GM23338 (cell line): ENCODE data around the gene PDE4B. TPM values are rescaled to one million over a fixed set of nuclear protein-coding genes. Genes with fewer than 3 reads are reported as not detected.

Experiments used
- ATAC-seq: fragments of 200-7000 bp; cut with Tn5 transposase; 3 replicates; pipeline ENCODE4 v1.9.1; 2020
- DNase-seq: peaks from one replicate; pipeline ENCODE4 v3.0.0-alpha.2; 2015; ENCODE audit warnings: low spot score
- H2AFZ ChIP-seq: fragments of 200-600 bp; sonication (generic); 2 replicates; pipeline ENCODE4 v1.8.0; 2016; ENCODE audit warnings: antibody characterized with exemption, mild to moderate bottlenecking, moderate library complexity
- H3F3A ChIP-seq: fragments of 200-600 bp; sonication (generic); replicated peaks from 2 replicates; pipeline ENCODE4 v1.8.0; 2017; ENCODE audit warnings: antibody characterized with exemption, mixed run types, low read depth
- H3K27ac ChIP-seq: fragments of 200-600 bp; sonication (generic); 2 replicates; pipeline ENCODE4 v1.6.1; 2016; ENCODE audit warnings: low read depth
- H3K27me3 ChIP-seq: fragments of 200-600 bp; sonication (generic); 2 replicates; pipeline ENCODE4 v1.8.0; 2016; ENCODE audit warnings: mild to moderate bottlenecking, mixed run types, moderate library complexity; ENCODE audit not compliant: insufficient read depth
- H3K36me3 ChIP-seq: fragments of 200-600 bp; sonication (generic); 2 replicates; pipeline ENCODE4 v1.8.0; 2016; ENCODE audit warnings: mild to moderate bottlenecking; ENCODE audit not compliant: insufficient read depth
- H3K4me1 ChIP-seq: fragments of 200-600 bp; sonication (generic); 2 replicates; pipeline ENCODE4 v1.8.0; 2016; ENCODE audit warnings: mild to moderate bottlenecking, moderate library complexity; ENCODE audit not compliant: insufficient read depth
- H3K4me2 ChIP-seq: fragments of 200-600 bp; sonication (generic); 2 replicates; pipeline ENCODE4 v1.7.1; 2017; ENCODE audit warnings: mixed run types
- H3K4me3 ChIP-seq: fragments of 200-600 bp; sonication (generic); 2 replicates; pipeline ENCODE4 v1.6.1; 2016; ENCODE audit warnings: mixed run types
- H3K79me2 ChIP-seq: fragments of 200-600 bp; sonication (generic); replicated peaks from 2 replicates; pipeline ENCODE4 v1.8.0; 2017; ENCODE audit warnings: mild to moderate bottlenecking; ENCODE audit not compliant: insufficient read depth
- H3K9me2 ChIP-seq: fragments of 200-600 bp; sonication (generic); 2 replicates; pipeline ENCODE4 v1.8.0; 2017; ENCODE audit not compliant: insufficient read depth
- H4K20me1 ChIP-seq: fragments of 200-600 bp; sonication (generic); replicated peaks from 2 replicates; pipeline ENCODE4 v1.8.0; 2017; ENCODE audit warnings: mild to moderate bottlenecking; ENCODE audit not compliant: insufficient read depth
- H3K27ac Mint-ChIP-seq: 2 replicates; pipeline ENCODE4 v1.8.0; 2020; ENCODE audit warnings: inconsistent platforms, mild to moderate bottlenecking, moderate library complexity, mixed read lengths
- H3K27me3 Mint-ChIP-seq: 3 replicates; pipeline ENCODE4 v1.8.0; 2022; ENCODE audit warnings: low read depth, mild to moderate bottlenecking, moderate library complexity, mixed read lengths, inconsistent platforms; ENCODE audit not compliant: insufficient read depth, poor library complexity
- H3K36me3 Mint-ChIP-seq: 3 replicates; pipeline ENCODE4 v1.8.0; 2021; ENCODE audit warnings: low read depth, mild to moderate bottlenecking, inconsistent platforms, moderate library complexity, mixed read lengths
- H3K4me1 Mint-ChIP-seq: 3 replicates; pipeline ENCODE4 v1.8.0; 2020; ENCODE audit warnings: mild to moderate bottlenecking, inconsistent platforms, mixed read lengths
- H3K4me3 Mint-ChIP-seq: 3 replicates; pipeline ENCODE4 v1.8.0; 2021; ENCODE audit warnings: moderate library complexity, mild to moderate bottlenecking, inconsistent platforms, mixed read lengths
- H3K9me3 Mint-ChIP-seq: 3 replicates; pipeline ENCODE4 v1.8.0; 2020; ENCODE audit warnings: moderate library complexity, mild to moderate bottlenecking, inconsistent platforms, mixed read lengths
- CREB1 ChIP-seq: fragments of 250-450 bp; sonication (Bioruptor Pico); IDR thresholded peaks from 2 replicates; pipeline ENCODE4 v1.5.0; 2020; ENCODE audit warnings: low read depth, mild to moderate bottlenecking, moderate library complexity
- EZH2 ChIP-seq: fragments of 200-600 bp; sonication (generic); IDR thresholded peaks from one replicate; pipeline ENCODE4 v1.8.0; 2017; ENCODE audit warnings: antibody characterized with exemption, mild to moderate bottlenecking, low read depth; ENCODE audit not compliant: unreplicated experiment
- EZH2phosphoT487 ChIP-seq: fragments of 200-600 bp; sonication (generic); IDR thresholded peaks from one replicate; pipeline ENCODE4 v1.8.1; 2018; ENCODE audit warnings: antibody characterized with exemption; ENCODE audit not compliant: unreplicated experiment
- JUNB ChIP-seq: IDR thresholded peaks from one replicate; pipeline ENCODE4 v1.6.1; 2016; ENCODE audit warnings: antibody characterized with exemption; ENCODE audit not compliant: unreplicated experiment
- NANOG ChIP-seq: IDR thresholded peaks from 2 replicates; pipeline ENCODE4 v1.6.1; 2016; ENCODE audit warnings: antibody characterized with exemption, borderline replicate concordance
- POLR2AphosphoS5 ChIP-seq: IDR thresholded peaks from 2 replicates; pipeline ENCODE4 v1.6.1; 2016; ENCODE audit warnings: antibody characterized with exemption, low read depth
- STAT1 ChIP-seq: IDR thresholded peaks from one replicate; pipeline ENCODE4 v1.6.1; 2016; ENCODE audit warnings: antibody characterized with exemption; ENCODE audit not compliant: unreplicated experiment
- ZNF114 ChIP-seq: fragments of 250-450 bp; sonication (Bioruptor Pico); IDR thresholded peaks from 2 replicates; pipeline ENCODE4 v1.5.0; 2020; ENCODE audit warnings: mild to moderate bottlenecking, moderate library complexity
- ZNF331 ChIP-seq: fragments of 250-450 bp; sonication (Bioruptor Pico); IDR thresholded peaks from 2 replicates; pipeline ENCODE4 v1.5.0; 2020; ENCODE audit warnings: low read depth, mild to moderate bottlenecking, moderate library complexity
- polyA plus RNA-seq: library from polyadenylated mRNA; unstranded; fragments of >200 nt; fragmentation: Nextera tagmentation; extraction: Ambion mirVana; gene quantifications from 2 replicates; pipeline ENCODE4 v1.2.1, GENCODE V29; 2016
- total RNA-seq: library from RNA; depleted of rRNA; stranded (reverse); fragments of >200 nt; shearing (Covaris generic); gene quantifications from 2 replicates; pipeline ENCODE4 v1.2.3, GENCODE V29; 2014
- TF ChIP-seq, protein P1 (sequence below): fragments of 250-450 bp; sonication (Bioruptor Pico); IDR thresholded peaks from 2 replicates; pipeline ENCODE4 v1.5.0; 2020; ENCODE audit warnings: mild to moderate bottlenecking, moderate library complexity
- TF ChIP-seq, protein P2 (sequence below): IDR thresholded peaks from one replicate; pipeline ENCODE4 v1.6.1; 2018; ENCODE audit warnings: antibody characterized with exemption; ENCODE audit not compliant: unreplicated experiment
- TF ChIP-seq, protein P3 (sequence below): IDR thresholded peaks from 2 replicates; pipeline ENCODE4 v1.6.1; 2016; ENCODE audit warnings: antibody characterized with exemption
- TF ChIP-seq, protein P4 (sequence below), 2 experiments: fragments of 200-600 bp in 1 of 2; sonication (generic) in 1 of 2; conservative IDR thresholded peaks; 2 replicates each; pipeline versions ENCODE4 v1.5.1 to v1.6.1; 2016 to 2017; ENCODE audit warnings: antibody characterized with exemption in 2 of 2, low read depth in 2 of 2, mild to moderate bottlenecking in 2 of 2, moderate library complexity in 1 of 2

The PDE4B gene
- total and polyA plus RNA-seq, 2 experiments from 2014 or later: 14.0 to 25.6 TPM

DNA sequence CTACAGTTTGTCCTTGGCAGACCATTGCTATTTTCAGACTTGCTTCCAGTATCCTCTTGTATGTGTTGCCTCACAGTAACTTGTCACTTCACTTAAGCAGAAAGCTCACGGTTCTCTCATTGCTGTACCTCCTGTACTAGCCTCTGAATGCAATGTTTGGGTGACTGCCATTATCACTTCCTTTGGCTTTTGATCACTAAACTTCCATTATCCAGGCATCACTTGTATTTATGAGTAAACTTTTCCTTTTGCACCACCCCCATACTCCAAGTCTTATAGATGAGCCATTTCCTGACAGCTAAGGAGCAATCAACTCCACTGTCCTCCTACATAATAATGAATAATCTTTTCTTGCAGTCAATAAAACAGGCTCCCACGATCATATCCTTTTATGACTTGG is 255.3 kb downstream of the PDE4B start:
- DNase-seq: no peak
- no peak overlapping the region for H3K27ac Mint-ChIP-seq

More for the DNA sequence above, 255.3 kb downstream of the PDE4B start:
- Mint-ChIP-seq H3K4me3 (no peak overlapping the region), H3K4me1 (no peaks in the 10 kb centered on the region), H3K9me3 (no peaks in the 10 kb centered on the region), H3K36me3 (no peaks in the 10 kb centered on the region), H3K27me3 (no peaks in the 10 kb centered on the region)
- H3F3A ChIP-seq: no peaks in the 10 kb centered on the region
- no peaks in the 10 kb centered on the region for H3K4me1 ChIP-seq
- H3K27ac ChIP-seq: no peak overlapping the region
- H3K4me2 ChIP-seq: no peak overlapping the region
- H2AFZ ChIP-seq: no peak overlapping the region
- H3K9me2 ChIP-seq: no peaks in the 10 kb centered on the region
- no peaks in the 10 kb centered on the region for H3K27me3 ChIP-seq
- TF ChIP-seq EZH2phosphoT487 (no peak), ZNF331 (no peak), NANOG (no peak), CREB1 (CRISPR knock-in tag) (no peak), STAT1 (no peak), ZNF114 (CRISPR knock-in tag) (no peak), EZH2 (no peak), POLR2AphosphoS5 (no peak), JUNB (no peak)
- TF ChIP-seq, protein P1, sequence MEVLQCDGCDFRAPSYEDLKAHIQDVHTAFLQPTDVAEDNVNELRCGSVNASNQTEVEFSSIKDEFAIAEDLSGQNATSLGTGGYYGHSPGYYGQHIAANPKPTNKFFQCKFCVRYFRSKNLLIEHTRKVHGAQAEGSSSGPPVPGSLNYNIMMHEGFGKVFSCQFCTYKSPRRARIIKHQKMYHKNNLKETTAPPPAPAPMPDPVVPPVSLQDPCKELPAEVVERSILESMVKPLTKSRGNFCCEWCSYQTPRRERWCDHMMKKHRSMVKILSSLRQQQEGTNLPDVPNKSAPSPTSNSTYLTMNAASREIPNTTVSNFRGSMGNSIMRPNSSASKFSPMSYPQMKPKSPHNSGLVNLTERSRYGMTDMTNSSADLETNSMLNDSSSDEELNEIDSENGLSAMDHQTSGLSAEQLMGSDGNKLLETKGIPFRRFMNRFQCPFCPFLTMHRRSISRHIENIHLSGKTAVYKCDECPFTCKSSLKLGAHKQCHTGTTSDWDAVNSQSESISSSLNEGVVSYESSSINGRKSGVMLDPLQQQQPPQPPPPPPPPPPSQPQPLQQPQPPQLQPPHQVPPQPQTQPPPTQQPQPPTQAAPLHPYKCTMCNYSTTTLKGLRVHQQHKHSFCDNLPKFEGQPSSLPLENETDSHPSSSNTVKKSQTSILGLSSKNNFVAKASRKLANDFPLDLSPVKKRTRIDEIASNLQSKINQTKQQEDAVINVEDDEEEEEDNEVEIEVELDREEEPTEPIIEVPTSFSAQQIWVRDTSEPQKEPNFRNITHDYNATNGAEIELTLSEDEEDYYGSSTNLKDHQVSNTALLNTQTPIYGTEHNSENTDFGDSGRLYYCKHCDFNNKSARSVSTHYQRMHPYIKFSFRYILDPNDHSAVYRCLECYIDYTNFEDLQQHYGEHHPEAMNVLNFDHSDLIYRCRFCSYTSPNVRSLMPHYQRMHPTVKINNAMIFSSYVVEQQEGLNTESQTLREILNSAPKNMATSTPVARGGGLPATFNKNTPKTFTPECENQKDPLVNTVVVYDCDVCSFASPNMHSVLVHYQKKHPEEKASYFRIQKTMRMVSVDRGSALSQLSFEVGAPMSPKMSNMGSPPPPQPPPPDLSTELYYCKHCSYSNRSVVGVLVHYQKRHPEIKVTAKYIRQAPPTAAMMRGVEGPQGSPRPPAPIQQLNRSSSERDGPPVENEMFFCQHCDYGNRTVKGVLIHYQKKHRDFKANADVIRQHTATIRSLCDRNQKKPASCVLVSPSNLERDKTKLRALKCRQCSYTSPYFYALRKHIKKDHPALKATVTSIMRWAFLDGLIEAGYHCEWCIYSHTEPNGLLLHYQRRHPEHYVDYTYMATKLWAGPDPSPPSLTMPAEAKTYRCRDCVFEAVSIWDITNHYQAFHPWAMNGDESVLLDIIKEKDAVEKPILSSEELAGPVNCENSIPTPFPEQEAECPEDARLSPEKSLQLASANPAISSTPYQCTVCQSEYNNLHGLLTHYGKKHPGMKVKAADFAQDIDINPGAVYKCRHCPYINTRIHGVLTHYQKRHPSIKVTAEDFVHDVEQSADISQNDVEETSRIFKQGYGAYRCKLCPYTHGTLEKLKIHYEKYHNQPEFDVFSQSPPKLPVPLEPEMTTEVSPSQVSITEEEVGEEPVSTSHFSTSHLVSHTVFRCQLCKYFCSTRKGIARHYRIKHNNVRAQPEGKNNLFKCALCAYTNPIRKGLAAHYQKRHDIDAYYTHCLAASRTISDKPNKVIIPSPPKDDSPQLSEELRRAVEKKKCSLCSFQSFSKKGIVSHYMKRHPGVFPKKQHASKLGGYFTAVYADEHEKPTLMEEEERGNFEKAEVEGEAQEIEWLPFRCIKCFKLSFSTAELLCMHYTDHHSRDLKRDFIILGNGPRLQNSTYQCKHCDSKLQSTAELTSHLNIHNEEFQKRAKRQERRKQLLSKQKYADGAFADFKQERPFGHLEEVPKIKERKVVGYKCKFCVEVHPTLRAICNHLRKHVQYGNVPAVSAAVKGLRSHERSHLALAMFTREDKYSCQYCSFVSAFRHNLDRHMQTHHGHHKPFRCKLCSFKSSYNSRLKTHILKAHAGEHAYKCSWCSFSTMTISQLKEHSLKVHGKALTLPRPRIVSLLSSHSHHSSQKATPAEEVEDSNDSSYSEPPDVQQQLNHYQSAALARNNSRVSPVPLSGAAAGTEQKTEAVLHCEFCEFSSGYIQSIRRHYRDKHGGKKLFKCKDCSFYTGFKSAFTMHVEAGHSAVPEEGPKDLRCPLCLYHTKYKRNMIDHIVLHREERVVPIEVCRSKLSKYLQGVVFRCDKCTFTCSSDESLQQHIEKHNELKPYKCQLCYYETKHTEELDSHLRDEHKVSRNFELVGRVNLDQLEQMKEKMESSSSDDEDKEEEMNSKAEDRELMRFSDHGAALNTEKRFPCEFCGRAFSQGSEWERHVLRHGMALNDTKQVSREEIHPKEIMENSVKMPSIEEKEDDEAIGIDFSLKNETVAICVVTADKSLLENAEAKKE: no peak
- TF ChIP-seq, protein P2, sequence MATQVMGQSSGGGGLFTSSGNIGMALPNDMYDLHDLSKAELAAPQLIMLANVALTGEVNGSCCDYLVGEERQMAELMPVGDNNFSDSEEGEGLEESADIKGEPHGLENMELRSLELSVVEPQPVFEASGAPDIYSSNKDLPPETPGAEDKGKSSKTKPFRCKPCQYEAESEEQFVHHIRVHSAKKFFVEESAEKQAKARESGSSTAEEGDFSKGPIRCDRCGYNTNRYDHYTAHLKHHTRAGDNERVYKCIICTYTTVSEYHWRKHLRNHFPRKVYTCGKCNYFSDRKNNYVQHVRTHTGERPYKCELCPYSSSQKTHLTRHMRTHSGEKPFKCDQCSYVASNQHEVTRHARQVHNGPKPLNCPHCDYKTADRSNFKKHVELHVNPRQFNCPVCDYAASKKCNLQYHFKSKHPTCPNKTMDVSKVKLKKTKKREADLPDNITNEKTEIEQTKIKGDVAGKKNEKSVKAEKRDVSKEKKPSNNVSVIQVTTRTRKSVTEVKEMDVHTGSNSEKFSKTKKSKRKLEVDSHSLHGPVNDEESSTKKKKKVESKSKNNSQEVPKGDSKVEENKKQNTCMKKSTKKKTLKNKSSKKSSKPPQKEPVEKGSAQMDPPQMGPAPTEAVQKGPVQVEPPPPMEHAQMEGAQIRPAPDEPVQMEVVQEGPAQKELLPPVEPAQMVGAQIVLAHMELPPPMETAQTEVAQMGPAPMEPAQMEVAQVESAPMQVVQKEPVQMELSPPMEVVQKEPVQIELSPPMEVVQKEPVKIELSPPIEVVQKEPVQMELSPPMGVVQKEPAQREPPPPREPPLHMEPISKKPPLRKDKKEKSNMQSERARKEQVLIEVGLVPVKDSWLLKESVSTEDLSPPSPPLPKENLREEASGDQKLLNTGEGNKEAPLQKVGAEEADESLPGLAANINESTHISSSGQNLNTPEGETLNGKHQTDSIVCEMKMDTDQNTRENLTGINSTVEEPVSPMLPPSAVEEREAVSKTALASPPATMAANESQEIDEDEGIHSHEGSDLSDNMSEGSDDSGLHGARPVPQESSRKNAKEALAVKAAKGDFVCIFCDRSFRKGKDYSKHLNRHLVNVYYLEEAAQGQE: no peak
- TF ChIP-seq, protein P3, sequence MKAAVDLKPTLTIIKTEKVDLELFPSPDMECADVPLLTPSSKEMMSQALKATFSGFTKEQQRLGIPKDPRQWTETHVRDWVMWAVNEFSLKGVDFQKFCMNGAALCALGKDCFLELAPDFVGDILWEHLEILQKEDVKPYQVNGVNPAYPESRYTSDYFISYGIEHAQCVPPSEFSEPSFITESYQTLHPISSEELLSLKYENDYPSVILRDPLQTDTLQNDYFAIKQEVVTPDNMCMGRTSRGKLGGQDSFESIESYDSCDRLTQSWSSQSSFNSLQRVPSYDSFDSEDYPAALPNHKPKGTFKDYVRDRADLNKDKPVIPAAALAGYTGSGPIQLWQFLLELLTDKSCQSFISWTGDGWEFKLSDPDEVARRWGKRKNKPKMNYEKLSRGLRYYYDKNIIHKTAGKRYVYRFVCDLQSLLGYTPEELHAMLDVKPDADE: no peak
- TF ChIP-seq, protein P4, sequence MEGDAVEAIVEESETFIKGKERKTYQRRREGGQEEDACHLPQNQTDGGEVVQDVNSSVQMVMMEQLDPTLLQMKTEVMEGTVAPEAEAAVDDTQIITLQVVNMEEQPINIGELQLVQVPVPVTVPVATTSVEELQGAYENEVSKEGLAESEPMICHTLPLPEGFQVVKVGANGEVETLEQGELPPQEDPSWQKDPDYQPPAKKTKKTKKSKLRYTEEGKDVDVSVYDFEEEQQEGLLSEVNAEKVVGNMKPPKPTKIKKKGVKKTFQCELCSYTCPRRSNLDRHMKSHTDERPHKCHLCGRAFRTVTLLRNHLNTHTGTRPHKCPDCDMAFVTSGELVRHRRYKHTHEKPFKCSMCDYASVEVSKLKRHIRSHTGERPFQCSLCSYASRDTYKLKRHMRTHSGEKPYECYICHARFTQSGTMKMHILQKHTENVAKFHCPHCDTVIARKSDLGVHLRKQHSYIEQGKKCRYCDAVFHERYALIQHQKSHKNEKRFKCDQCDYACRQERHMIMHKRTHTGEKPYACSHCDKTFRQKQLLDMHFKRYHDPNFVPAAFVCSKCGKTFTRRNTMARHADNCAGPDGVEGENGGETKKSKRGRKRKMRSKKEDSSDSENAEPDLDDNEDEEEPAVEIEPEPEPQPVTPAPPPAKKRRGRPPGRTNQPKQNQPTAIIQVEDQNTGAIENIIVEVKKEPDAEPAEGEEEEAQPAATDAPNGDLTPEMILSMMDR (conservative IDR thresholded peaks at IDR 0.05; ENCODE audit: low read depth in 2 of 2): no peak
- ATAC-seq: no peak
- no peaks in the 10 kb centered on the region for H3K36me3 ChIP-seq
- no peaks in the 10 kb centered on the region for H4K20me1 ChIP-seq
- H3K79me2 ChIP-seq: no peaks in the 10 kb centered on the region
- H3K4me3 ChIP-seq: no peak overlapping the region
